ENCODE results near the gene OTUD1.
A peak's percentile ranks its signal among the peaks of the same experiment; 100 is the strongest.

OTUD1 gene

DNA sequence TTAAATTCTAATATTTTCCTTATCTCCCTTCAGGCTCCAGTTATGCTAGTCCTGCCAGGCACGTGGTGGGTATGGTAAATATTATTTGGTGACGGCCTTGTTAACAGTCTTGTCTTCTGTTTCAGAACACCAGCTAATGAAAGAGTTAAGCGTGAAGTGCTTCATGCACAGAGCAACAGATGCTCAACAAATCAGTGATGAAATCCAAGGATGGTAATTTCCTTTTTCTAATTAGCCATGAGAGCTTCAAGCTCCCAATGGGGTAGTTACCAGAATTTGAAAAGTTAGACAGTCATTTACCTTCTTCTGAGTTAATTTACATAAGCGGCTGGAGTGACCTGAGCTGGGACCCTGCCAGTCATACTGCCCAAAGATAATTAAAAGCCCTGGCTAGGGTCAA is 1.9 kb upstream of the OTUD1 start:
- TF ChIP-seq SUZ12 (IDR thresholded peaks at IDR 0.05) (no peak), BHLHE40 (IDR thresholded peaks at IDR 0.05; ENCODE audit: borderline replicate concordance) (no peak)
- ChIA-PET POLR2A (interaction anchor here (0.8 to 2.7 kb wide), 4 partner anchors 13 to 32 kb away, joined by 3 to 7 read pairs (median 4); no protein-coding TSS in a partner anchor), CTCF (interaction anchor here (0.6 kb wide), 1 partner anchor 31 kb away, joined by 5 read pairs; no protein-coding TSS in a partner anchor)

DNA sequence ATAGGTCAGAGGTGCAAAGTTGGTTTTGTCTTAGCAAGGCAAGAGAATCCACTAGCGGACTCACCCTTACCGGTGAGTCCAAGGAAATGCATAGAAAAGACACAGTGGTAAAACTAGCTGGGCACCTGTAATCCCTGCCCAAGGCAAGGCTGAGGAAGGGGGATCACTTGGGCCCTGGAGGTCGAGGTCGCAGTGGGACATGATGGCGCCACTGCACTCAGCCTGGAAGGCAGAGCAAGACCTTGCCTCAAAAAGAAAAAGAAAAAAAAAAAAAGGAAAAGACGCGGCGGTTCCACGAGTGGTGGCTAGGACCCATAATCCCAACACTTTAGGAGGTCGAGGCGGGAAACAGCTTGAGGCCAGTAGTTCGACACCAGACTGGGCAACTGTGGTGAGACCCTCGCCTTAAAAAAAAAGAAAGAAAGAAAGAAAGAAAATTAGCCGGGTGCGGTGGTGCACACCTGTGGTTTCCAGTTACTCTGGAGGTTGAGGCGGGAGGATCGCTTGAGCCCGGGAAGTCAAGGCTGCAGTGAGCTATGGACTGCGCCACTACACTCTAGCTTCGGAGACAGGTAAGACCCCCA is 820 bp upstream of the OTUD1 start:
- no peak for TF ChIP-seq SP1 (IDR thresholded peaks at IDR 0.05)
- TF ChIP-seq ELF4 (IDR thresholded peaks at IDR 0.05) = no peak
- no peak for TF ChIP-seq FOXK2 (IDR thresholded peaks at IDR 0.05)
- no peak for TF ChIP-seq CTBP1 (IDR thresholded peaks at IDR 0.05; ENCODE audit: borderline replicate concordance)
- peak; percentile 61 for TF ChIP-seq L3MBTL2 (conservative IDR thresholded peaks at IDR 0.05)
- TF ChIP-seq FOXA1 (IDR thresholded peaks at IDR 0.05) = no peak
- no peak for TF ChIP-seq ZNF384 (IDR thresholded peaks at IDR 0.05)
- DNase-seq (ENCODE audit: extremely low spot score) = no peak
- ChIA-PET CTCF (no interaction called here), POLR2A (interaction anchor here (0.8 to 2.7 kb wide), 7 partner anchors 8 to 30 kb away, joined by 3 to 8 read pairs (median 5); no protein-coding TSS in a partner anchor)

More for the DNA sequence above, 1.9 kb upstream of the OTUD1 start:
- no peak for DNase-seq (ENCODE audit: extremely low spot score)

GRCh38 chr10:23439452-23439960 is 631 bp downstream of the OTUD1 start:
- ChIA-PET POLR2A (interaction anchor here (0.7 to 2.2 kb wide), 6 partner anchors 10 to 99 kb away, joined by 3 to 8 read pairs (median 4); no protein-coding TSS in a partner anchor), CTCF (no interaction called here)
- peak; percentile 34 for DNase-seq (ENCODE audit: extremely low spot score)
- TF ChIP-seq L3MBTL2 (conservative IDR thresholded peaks at IDR 0.05) = no peak
- no peak for TF ChIP-seq TARDBP (IDR thresholded peaks at IDR 0.05)
- no peak for TF ChIP-seq ZNF384 (IDR thresholded peaks at IDR 0.05)
- TF ChIP-seq SUZ12 (IDR thresholded peaks at IDR 0.05) = no peak
- TF ChIP-seq FOXM1 (IDR thresholded peaks at IDR 0.05; ENCODE audit: borderline replicate concordance) = no peak
- TF ChIP-seq CTBP1 (IDR thresholded peaks at IDR 0.05; ENCODE audit: borderline replicate concordance) = no peak
- no peak for TF ChIP-seq BHLHE40 (IDR thresholded peaks at IDR 0.05; ENCODE audit: borderline replicate concordance)
- no peak for TF ChIP-seq HDGF (IDR thresholded peaks at IDR 0.05; ENCODE audit: borderline replicate concordance)
- no peak for TF ChIP-seq LEF1 (IDR thresholded peaks at IDR 0.05; ENCODE audit: borderline replicate concordance)
- no peak for TF ChIP-seq FOXK2 (IDR thresholded peaks at IDR 0.05)
- TF ChIP-seq NFRKB (IDR thresholded peaks at IDR 0.05) = no peak
- TF ChIP-seq ELF4 (IDR thresholded peaks at IDR 0.05) = no peak
- TF ChIP-seq, protein P1, sequence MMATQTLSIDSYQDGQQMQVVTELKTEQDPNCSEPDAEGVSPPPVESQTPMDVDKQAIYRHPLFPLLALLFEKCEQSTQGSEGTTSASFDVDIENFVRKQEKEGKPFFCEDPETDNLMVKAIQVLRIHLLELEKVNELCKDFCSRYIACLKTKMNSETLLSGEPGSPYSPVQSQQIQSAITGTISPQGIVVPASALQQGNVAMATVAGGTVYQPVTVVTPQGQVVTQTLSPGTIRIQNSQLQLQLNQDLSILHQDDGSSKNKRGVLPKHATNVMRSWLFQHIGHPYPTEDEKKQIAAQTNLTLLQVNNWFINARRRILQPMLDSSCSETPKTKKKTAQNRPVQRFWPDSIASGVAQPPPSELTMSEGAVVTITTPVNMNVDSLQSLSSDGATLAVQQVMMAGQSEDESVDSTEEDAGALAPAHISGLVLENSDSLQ (IDR thresholded peaks at IDR 0.05) = no peak
- TF ChIP-seq ARNT (IDR thresholded peaks at IDR 0.05) = no peak
- TF ChIP-seq FOXA1 (IDR thresholded peaks at IDR 0.05) = no peak
- TF ChIP-seq SP1 (IDR thresholded peaks at IDR 0.05) = no peak

GRCh38 chr10:23439961-23440889 is 1.4 kb downstream of the OTUD1 start:
- ChIA-PET CTCF (no interaction called here), POLR2A (interaction anchor here (0.7 to 2.2 kb wide), 4 partner anchors 10 to 100 kb away, joined by 3 to 8 read pairs (median 4); no protein-coding TSS in a partner anchor)
- TF ChIP-seq ZNF384 (IDR thresholded peaks at IDR 0.05) (no peak), BHLHE40 (IDR thresholded peaks at IDR 0.05; ENCODE audit: borderline replicate concordance) (no peak), LEF1 (IDR thresholded peaks at IDR 0.05; ENCODE audit: borderline replicate concordance) (no peak), HDGF (IDR thresholded peaks at IDR 0.05; ENCODE audit: borderline replicate concordance) (no peak), FOXK2 (IDR thresholded peaks at IDR 0.05) (no peak), CTBP1 (IDR thresholded peaks at IDR 0.05; ENCODE audit: borderline replicate concordance) (no peak), ARNT (IDR thresholded peaks at IDR 0.05) (no peak), ELF4 (IDR thresholded peaks at IDR 0.05) (no peak), FOXA1 (IDR thresholded peaks at IDR 0.05) (no peak), FOXM1 (IDR thresholded peaks at IDR 0.05; ENCODE audit: borderline replicate concordance) (no peak), NFRKB (IDR thresholded peaks at IDR 0.05) (no peak)
- TF ChIP-seq, protein P1 (IDR thresholded peaks at IDR 0.05) = no peak
- peak; percentile 38 for DNase-seq (ENCODE audit: extremely low spot score)

GRCh38 chr10:23441251-23441650 is 2.4 kb downstream of the OTUD1 start:
- ChIA-PET CTCF (interaction anchor here (0.7 kb wide), 1 partner anchor 733 kb away, joined by 3 read pairs; no protein-coding TSS in a partner anchor), POLR2A (interaction anchor here (1.1 kb wide), 1 partner anchor 96 kb away, joined by 4 read pairs; no protein-coding TSS in a partner anchor)
- DNase-seq (ENCODE audit: extremely low spot score) = no peak
- TF ChIP-seq, protein P1 (IDR thresholded peaks at IDR 0.05) = no peak
- no peak for TF ChIP-seq SUZ12 (IDR thresholded peaks at IDR 0.05)
- no peak for TF ChIP-seq CTBP1 (IDR thresholded peaks at IDR 0.05; ENCODE audit: borderline replicate concordance)
- TF ChIP-seq SP1 (IDR thresholded peaks at IDR 0.05) = no peak
- TF ChIP-seq FOXA1 (IDR thresholded peaks at IDR 0.05) = no peak
- no peak for TF ChIP-seq FOXM1 (IDR thresholded peaks at IDR 0.05; ENCODE audit: borderline replicate concordance)
- TF ChIP-seq ZNF384 (IDR thresholded peaks at IDR 0.05) = no peak
